NCI-H226 (cell line): Measurements from ENCODE around the gene ELK4.

Source experiments
- DNase-seq: peaks from one replicate; pipeline ENCODE4 v3.0.0-alpha.2; 2015

The ELK4 gene

GRCh38 chr1:205593532-205593931 is 38.3 kb downstream of the ELK4 start:
- no peak for DNase-seq

GRCh38 chr1:205592443-205593003 is 39.3 kb downstream of the ELK4 start:
- DNase-seq: no peak

- DNase-seq: peak; percentile 70
Measured at GRCh38 chr1:205591522-205592351, 40.1 kb downstream of the ELK4 start.

- no peak for DNase-seq
Measured at GRCh38 chr1:205590777-205591513, 40.9 kb downstream of the ELK4 start.

- no peak for DNase-seq
Measured at GRCh38 chr1:205590457-205590768, 41.4 kb downstream of the ELK4 start.

GRCh38 chr1:205589618-205590456 is 42.0 kb downstream of the ELK4 start:
- DNase-seq: no peak

GRCh38 chr1:205589046-205589445 is 42.8 kb downstream of the ELK4 start:
- no peak for DNase-seq

GRCh38 chr1:205588636-205589035 is 43.2 kb downstream of the ELK4 start:
- DNase-seq: no peak

- no peak for DNase-seq
Measured at GRCh38 chr1:205587581-205587980, 44.2 kb downstream of the ELK4 start.

GRCh38 chr1:205585835-205586785 is 45.7 kb downstream of the ELK4 start:
- DNase-seq: no peak

- no peak for DNase-seq
Measured at GRCh38 chr1:205585169-205585834, 46.5 kb downstream of the ELK4 start.

- DNase-seq: no peak
Measured at GRCh38 chr1:205584732-205585131, 47.1 kb downstream of the ELK4 start.

GRCh38 chr1:205583461-205584130 is 48.2 kb downstream of the ELK4 start:
- no peak for DNase-seq

- DNase-seq: no peak
Measured at GRCh38 chr1:205582471-205583291, 49.1 kb downstream of the ELK4 start.

GRCh38 chr1:205582046-205582445 is 49.8 kb downstream of the ELK4 start:
- no peak for DNase-seq

GRCh38 chr1:205581321-205581980 is 50.4 kb downstream of the ELK4 start:
- DNase-seq: no peak

GRCh38 chr1:205580923-205581180 is 51.0 kb downstream of the ELK4 start:
- DNase-seq: no peak

GRCh38 chr1:205580140-205580922 is 51.5 kb downstream of the ELK4 start:
- DNase-seq: no peak

GRCh38 chr1:205579711-205580110 is 52.1 kb downstream of the ELK4 start:
- no peak for DNase-seq
